Lower lobe of right lung (tissue), 2 donors: Measurements from ENCODE around the gene MRPL20. TPM values are rescaled to one million over a fixed set of nuclear protein-coding genes. Genes with fewer than 3 reads are reported as not detected.
A peak's percentile ranks its signal among the peaks of the same experiment; 100 is the strongest.
"Not testable (repeated sequence)": the region's sequence is repeated elsewhere in the genome, so short reads cannot be mapped to it uniquely, and the experiment has no call there.

Experiments used
- ATAC-seq, 2 donors: fragments of 200-7000 bp; cut with Tn5 transposase; one replicate each; pipeline ENCODE4 v1.9.1; 2020 to 2022; ENCODE audit warnings: mild to moderate bottlenecking in 2 of 2, moderate library complexity in 2 of 2
- DNase-seq: peaks from one replicate; pipeline ENCODE4 v3.0.0-alpha.2; 2020
- H3K27ac ChIP-seq: fragments of 200-600 bp; one replicate; pipeline ENCODE4 v1.8.0; 2022
- H3K27me3 ChIP-seq: fragments of 200-600 bp; one replicate; pipeline ENCODE4 v1.8.0; 2022; ENCODE audit warnings: low read depth
- H3K36me3 ChIP-seq: fragments of 200-600 bp; one replicate; pipeline ENCODE4 v1.8.0; 2022; ENCODE audit warnings: mild to moderate bottlenecking
- H3K4me1 ChIP-seq: fragments of 200-600 bp; one replicate; pipeline ENCODE4 v1.8.0; 2022
- H3K4me3 ChIP-seq: fragments of 200-600 bp; one replicate; pipeline ENCODE4 v1.8.0; 2022; ENCODE audit warnings: mild to moderate bottlenecking
- H3K9me3 ChIP-seq: fragments of 200-600 bp; one replicate; pipeline ENCODE4 v1.8.0; 2022
- CTCF ChIP-seq: fragments of 200-600 bp; IDR thresholded peaks from one replicate; pipeline ENCODE4 v1.8.0; 2022; ENCODE audit warnings: antibody characterized with exemption, mild to moderate bottlenecking
- intact Hi-C: fragments of 100-400 bp; cut with DNase I; formaldehyde crosslinking; loops from one replicate; pipeline ENCODE4 v1.11.0; 2022
- total RNA-seq: library from RNA; stranded (reverse); fragmentation: NEBNext Ultra II Directional; extraction: Animal tissue kit (Norgen Biotek cat#: 25700); gene quantifications from one replicate; pipeline ENCODE4 v1.2.1, GENCODE V29; 2021
- donor health status: DM: no; HTN: yes; CAD: no; lungs with severe emphysema.

The MRPL20 gene
- total RNA-seq, 1 donor from 2014 or later = 79.8 TPM

- H3K4me3 ChIP-seq = no peak overlapping the region
- DNase-seq (no peak), ATAC-seq (no peak)
- no peak overlapping the region for H3K27ac ChIP-seq
- intact Hi-C loops = no loop called here
- peaks cover 58% of the 10 kb centered on the region for H3K36me3 ChIP-seq
- peaks cover 45% of the 10 kb centered on the region for H3K4me1 ChIP-seq
- H3K27me3 ChIP-seq = no peaks in the 10 kb centered on the region
- no peaks in the 10 kb centered on the region for H3K9me3 ChIP-seq
- TF ChIP-seq CTCF = no peak
Observed at GRCh38 chr1:1403653-1404052, 3.4 kb downstream of the MRPL20 start.

GRCh38 chr1:1402901-1403392 is 4.1 kb downstream of the MRPL20 start:
- intact Hi-C loops = not testable (repeated sequence)

GRCh38 chr1:1402072-1402900 is 4.8 kb downstream of the MRPL20 start:
- DNase-seq (no peak), ATAC-seq (no peak)
- intact Hi-C loops = no loop called here
- peaks cover 46% of the 10 kb centered on the region for H3K4me1 ChIP-seq
- TF ChIP-seq CTCF = peak; percentile 39
- no peaks in the 10 kb centered on the region for H3K9me3 ChIP-seq
- H3K4me3 ChIP-seq = no peak overlapping the region
- peaks cover 68% of the 10 kb centered on the region for H3K36me3 ChIP-seq
- H3K27me3 ChIP-seq = no peaks in the 10 kb centered on the region
- H3K27ac ChIP-seq = no peak overlapping the region

More at GRCh38 chr1:1402901-1403392, 4.1 kb downstream of the MRPL20 start:
- H3K4me3 ChIP-seq, H3K27ac ChIP-seq, DNase-seq, H3K27me3 ChIP-seq, ATAC-seq, H3K9me3 ChIP-seq: not testable (repeated sequence)
- Histone ChIP-seq H3K36me3 (peaks cover 62% of the 10 kb centered on the region), H3K4me1 (peaks cover 44% of the 10 kb centered on the region)

GRCh38 chr1:1401457-1402010 is 5.6 kb downstream of the MRPL20 start:
- no peaks in the 10 kb centered on the region for H3K27me3 ChIP-seq
- no peak for DNase-seq
- peaks cover 76% of the 10 kb centered on the region for H3K36me3 ChIP-seq
- intact Hi-C loops = no loop called here
- no peak for ATAC-seq
- H3K9me3 ChIP-seq = no peaks in the 10 kb centered on the region
- H3K4me3 ChIP-seq = no peak overlapping the region
- TF ChIP-seq CTCF = no peak
- no peak overlapping the region for H3K27ac ChIP-seq
- H3K4me1 ChIP-seq = peaks cover 45% of the 10 kb centered on the region

- ATAC-seq = no peak
- H3K9me3 ChIP-seq = no peaks in the 10 kb centered on the region
- no peaks in the 10 kb centered on the region for H3K27me3 ChIP-seq
- no peak for TF ChIP-seq CTCF
- H3K4me1 ChIP-seq = peaks cover 38% of the 10 kb centered on the region
- intact Hi-C loops = no loop called here
- H3K36me3 ChIP-seq = peaks cover 79% of the 10 kb centered on the region
- H3K4me3 ChIP-seq = peak overlapping the region; percentile 93
- no peak for DNase-seq
- peak overlapping the region; percentile 90 for H3K27ac ChIP-seq
Observed at GRCh38 chr1:1400576-1401456, 6.3 kb downstream of the MRPL20 start.
